ENCODE results near the gene LDLRAD1. TPM values are rescaled to one million over a fixed set of nuclear protein-coding genes. Genes with fewer than 3 reads are reported as not detected.
A peak's percentile ranks its signal among the peaks of the same experiment; 100 is the strongest.

The LDLRAD1 gene
- total RNA-seq, 1 donor from 2014 or later: not detected

DNA sequence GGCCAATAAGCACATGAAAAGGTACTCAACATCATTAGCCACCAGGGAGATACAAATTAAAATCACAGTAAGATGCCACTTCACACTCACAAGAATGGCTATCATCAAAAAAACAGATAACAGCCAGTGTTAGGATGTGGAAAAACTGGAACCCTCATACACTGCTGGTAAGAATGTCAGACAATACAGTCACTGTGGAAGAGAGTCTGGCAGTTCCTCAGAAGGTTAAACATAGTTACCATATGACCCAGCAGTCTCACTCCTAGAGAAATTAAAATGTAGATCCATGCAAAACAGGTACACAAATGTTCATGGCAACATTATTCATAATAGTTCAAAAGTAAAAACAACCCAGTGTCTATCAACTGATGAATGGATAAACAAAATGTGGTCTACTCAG is 33.3 kb downstream of the LDLRAD1 start:
- Mint-ChIP-seq H3K4me3 (ENCODE audit: unreplicated experiment) (no peak overlapping the region), H3K36me3 (ENCODE audit: unreplicated experiment) (no peaks in the 10 kb centered on the region), H3K27ac (ENCODE audit: unreplicated experiment) (no peak overlapping the region), H3K9me3 (ENCODE audit: unreplicated experiment) (no peaks in the 10 kb centered on the region), H3K27me3 (ENCODE audit: unreplicated experiment) (peaks cover 8% of the 10 kb centered on the region), H3K4me1 (ENCODE audit: unreplicated experiment) (peaks cover 14% of the 10 kb centered on the region)
- TF ChIP-seq, protein P1, sequence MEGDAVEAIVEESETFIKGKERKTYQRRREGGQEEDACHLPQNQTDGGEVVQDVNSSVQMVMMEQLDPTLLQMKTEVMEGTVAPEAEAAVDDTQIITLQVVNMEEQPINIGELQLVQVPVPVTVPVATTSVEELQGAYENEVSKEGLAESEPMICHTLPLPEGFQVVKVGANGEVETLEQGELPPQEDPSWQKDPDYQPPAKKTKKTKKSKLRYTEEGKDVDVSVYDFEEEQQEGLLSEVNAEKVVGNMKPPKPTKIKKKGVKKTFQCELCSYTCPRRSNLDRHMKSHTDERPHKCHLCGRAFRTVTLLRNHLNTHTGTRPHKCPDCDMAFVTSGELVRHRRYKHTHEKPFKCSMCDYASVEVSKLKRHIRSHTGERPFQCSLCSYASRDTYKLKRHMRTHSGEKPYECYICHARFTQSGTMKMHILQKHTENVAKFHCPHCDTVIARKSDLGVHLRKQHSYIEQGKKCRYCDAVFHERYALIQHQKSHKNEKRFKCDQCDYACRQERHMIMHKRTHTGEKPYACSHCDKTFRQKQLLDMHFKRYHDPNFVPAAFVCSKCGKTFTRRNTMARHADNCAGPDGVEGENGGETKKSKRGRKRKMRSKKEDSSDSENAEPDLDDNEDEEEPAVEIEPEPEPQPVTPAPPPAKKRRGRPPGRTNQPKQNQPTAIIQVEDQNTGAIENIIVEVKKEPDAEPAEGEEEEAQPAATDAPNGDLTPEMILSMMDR (IDR thresholded peaks at IDR 0.05): no peak
- DNase-seq (ENCODE audit: extremely low spot score, unreplicated experiment): no peak

GRCh38 chr1:53982763-53983104 is 35.3 kb downstream of the LDLRAD1 start:
- DNase-seq (ENCODE audit: extremely low spot score, unreplicated experiment): no peak
- peaks cover 14% of the 10 kb centered on the region for H3K4me1 Mint-ChIP-seq (ENCODE audit: unreplicated experiment)
- H3K4me3 Mint-ChIP-seq (ENCODE audit: unreplicated experiment): peak overlapping the region; percentile 70
- H3K27ac Mint-ChIP-seq (ENCODE audit: unreplicated experiment): peak overlapping the region; percentile 59
- no peaks in the 10 kb centered on the region for H3K9me3 Mint-ChIP-seq (ENCODE audit: unreplicated experiment)
- TF ChIP-seq, protein P1 (IDR thresholded peaks at IDR 0.05): no peak
- no peaks in the 10 kb centered on the region for H3K27me3 Mint-ChIP-seq (ENCODE audit: unreplicated experiment)
- H3K36me3 Mint-ChIP-seq (ENCODE audit: unreplicated experiment): no peaks in the 10 kb centered on the region

DNA sequence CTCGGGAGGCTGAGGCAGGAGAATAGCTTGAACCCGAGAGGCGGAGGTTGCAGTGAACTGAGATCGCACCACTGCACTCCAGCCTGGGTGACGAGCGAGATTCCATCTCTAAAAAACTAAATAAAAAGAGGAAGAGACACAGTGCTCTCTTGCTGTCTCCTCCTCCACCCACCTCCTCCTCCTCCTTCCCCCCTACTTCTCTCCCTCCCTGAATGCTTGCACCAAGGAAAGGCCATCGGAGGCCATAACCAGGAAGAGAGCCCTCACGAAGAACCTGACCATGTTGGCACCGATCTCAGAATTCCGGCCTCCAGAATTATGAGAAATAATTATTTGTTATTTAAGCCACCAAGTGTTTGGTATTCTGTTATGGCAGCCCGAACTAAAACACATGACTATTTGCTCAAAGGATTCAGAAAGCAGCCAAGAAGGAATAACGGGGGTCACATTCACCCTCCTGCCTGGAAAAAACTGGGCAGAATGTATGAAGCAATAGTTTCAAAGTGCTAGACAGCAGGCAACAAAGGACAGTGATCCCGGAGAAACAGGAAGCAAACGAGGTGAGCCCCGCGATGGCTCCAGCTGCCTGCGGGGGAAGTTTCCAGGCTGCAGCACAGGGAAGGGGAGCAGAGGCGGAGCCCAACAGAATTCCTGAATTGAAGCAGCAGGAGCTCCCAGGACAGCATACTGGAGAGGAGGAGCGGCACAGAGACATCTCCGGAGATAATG is 35.8 kb downstream of the LDLRAD1 start:
- TF ChIP-seq, protein P1 (IDR thresholded peaks at IDR 0.05): no peak
- Mint-ChIP-seq H3K4me3 (ENCODE audit: unreplicated experiment) (peak overlapping the region; percentile 70), H3K36me3 (ENCODE audit: unreplicated experiment) (no peaks in the 10 kb centered on the region), H3K27ac (ENCODE audit: unreplicated experiment) (peak overlapping the region; percentile 59), H3K27me3 (ENCODE audit: unreplicated experiment) (no peaks in the 10 kb centered on the region), H3K4me1 (ENCODE audit: unreplicated experiment) (peaks cover 14% of the 10 kb centered on the region), H3K9me3 (ENCODE audit: unreplicated experiment) (no peaks in the 10 kb centered on the region)
- no peak for DNase-seq (ENCODE audit: extremely low spot score, unreplicated experiment)

DNA sequence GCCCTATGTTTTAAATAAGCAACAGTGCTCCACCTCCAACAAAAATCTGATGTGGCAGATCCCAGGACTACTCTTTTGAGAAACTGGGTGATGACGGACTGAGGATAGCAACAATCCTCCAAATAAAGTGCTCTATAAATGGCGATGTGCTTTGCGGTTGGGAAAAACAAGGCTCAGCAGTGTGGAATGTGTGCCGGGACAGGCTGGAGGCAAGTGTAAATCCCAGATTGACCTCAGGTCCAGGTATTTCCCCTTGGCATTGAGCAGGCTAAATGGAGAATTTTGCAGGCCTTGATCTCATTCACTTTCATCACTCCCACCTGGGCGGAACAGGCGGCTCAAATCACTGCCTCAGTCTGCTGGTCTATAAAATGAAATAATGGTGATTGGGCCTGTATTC is 36.8 kb downstream of the LDLRAD1 start:
- no peak for DNase-seq (ENCODE audit: extremely low spot score, unreplicated experiment)
- Mint-ChIP-seq H3K27ac (ENCODE audit: unreplicated experiment) (no peak overlapping the region), H3K27me3 (ENCODE audit: unreplicated experiment) (no peaks in the 10 kb centered on the region), H3K9me3 (ENCODE audit: unreplicated experiment) (no peaks in the 10 kb centered on the region), H3K36me3 (ENCODE audit: unreplicated experiment) (no peaks in the 10 kb centered on the region), H3K4me1 (ENCODE audit: unreplicated experiment) (peaks cover 14% of the 10 kb centered on the region), H3K4me3 (ENCODE audit: unreplicated experiment) (no peak overlapping the region)
- TF ChIP-seq, protein P1 (IDR thresholded peaks at IDR 0.05): no peak

GRCh38 chr1:53979712-53980450 is 38.1 kb downstream of the LDLRAD1 start:
- Mint-ChIP-seq H3K36me3 (ENCODE audit: unreplicated experiment) (peaks cover 6% of the 10 kb centered on the region), H3K4me3 (ENCODE audit: unreplicated experiment) (no peak overlapping the region), H3K27me3 (ENCODE audit: unreplicated experiment) (no peaks in the 10 kb centered on the region), H3K9me3 (ENCODE audit: unreplicated experiment) (no peaks in the 10 kb centered on the region), H3K27ac (ENCODE audit: unreplicated experiment) (no peak overlapping the region), H3K4me1 (ENCODE audit: unreplicated experiment) (peaks cover 14% of the 10 kb centered on the region)
- TF ChIP-seq, protein P1 (IDR thresholded peaks at IDR 0.05): no peak
- no peak for DNase-seq (ENCODE audit: extremely low spot score, unreplicated experiment)
